ENCODE results near the gene RAMAC. TPM values are rescaled to one million over a fixed set of nuclear protein-coding genes. Genes with fewer than 3 reads are reported as not detected.

Gene RAMAC
- total RNA-seq, 2 donors from 2014 or later: 37.3 to 40.8 TPM

DNA sequence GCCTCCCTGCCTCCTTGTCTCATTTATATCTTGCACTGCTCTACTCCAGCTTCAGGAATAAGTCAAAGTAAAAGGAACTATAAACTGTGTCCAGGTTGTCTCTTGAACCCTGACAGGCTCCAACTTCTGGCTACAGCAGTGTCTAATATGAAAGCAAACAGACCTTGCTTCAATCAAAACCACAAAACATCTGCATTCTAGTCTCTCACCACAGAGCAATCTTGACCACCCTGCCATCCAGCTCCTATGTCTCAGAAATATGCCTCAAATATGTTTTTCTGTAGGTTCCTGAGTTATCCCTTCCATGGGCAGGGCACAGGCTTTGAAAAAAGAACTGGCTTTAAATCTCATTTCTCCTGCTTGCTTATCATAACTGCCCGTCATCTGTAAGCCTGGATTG lies 13.0 kb upstream of the RAMAC start:
- no peaks in the 10 kb centered on the region for H3K27me3 ChIP-seq (ENCODE audit: control insufficient read depth, insufficient read depth, low read length, poor library complexity, severe bottlenecking)
- H3K4me3 ChIP-seq (ENCODE audit: low read length): no peak overlapping the region
- no peak for DNase-seq
- H3K36me3 Mint-ChIP-seq (ENCODE audit: low read depth): no peaks in the 10 kb centered on the region
- H3K4me3 Mint-ChIP-seq: no peak overlapping the region
- TF ChIP-seq, protein P1, sequence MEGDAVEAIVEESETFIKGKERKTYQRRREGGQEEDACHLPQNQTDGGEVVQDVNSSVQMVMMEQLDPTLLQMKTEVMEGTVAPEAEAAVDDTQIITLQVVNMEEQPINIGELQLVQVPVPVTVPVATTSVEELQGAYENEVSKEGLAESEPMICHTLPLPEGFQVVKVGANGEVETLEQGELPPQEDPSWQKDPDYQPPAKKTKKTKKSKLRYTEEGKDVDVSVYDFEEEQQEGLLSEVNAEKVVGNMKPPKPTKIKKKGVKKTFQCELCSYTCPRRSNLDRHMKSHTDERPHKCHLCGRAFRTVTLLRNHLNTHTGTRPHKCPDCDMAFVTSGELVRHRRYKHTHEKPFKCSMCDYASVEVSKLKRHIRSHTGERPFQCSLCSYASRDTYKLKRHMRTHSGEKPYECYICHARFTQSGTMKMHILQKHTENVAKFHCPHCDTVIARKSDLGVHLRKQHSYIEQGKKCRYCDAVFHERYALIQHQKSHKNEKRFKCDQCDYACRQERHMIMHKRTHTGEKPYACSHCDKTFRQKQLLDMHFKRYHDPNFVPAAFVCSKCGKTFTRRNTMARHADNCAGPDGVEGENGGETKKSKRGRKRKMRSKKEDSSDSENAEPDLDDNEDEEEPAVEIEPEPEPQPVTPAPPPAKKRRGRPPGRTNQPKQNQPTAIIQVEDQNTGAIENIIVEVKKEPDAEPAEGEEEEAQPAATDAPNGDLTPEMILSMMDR (conservative IDR thresholded peaks at IDR 0.05): no peak
- H3K27ac Mint-ChIP-seq: no peak overlapping the region
- H3K9ac ChIP-seq (ENCODE audit: extremely low read depth, low read length, poor library complexity, severe bottlenecking): no peak overlapping the region
- H3K27me3 Mint-ChIP-seq (ENCODE audit: insufficient read depth): peaks cover 2% of the 10 kb centered on the region
- H3K27ac ChIP-seq (ENCODE audit: low read depth, low read length): no peak overlapping the region
- H3K9me3 Mint-ChIP-seq: no peaks in the 10 kb centered on the region
- H3K9me3 ChIP-seq (ENCODE audit: control insufficient read depth, low read length): no peaks in the 10 kb centered on the region
- WGBS, 2 experiments (ENCODE audit: insufficient coverage in 1 of 2, insufficient read length in 1 of 2): 88% methylated on average over 1 of the region's 1 CpG; no CpG with 5 or more reads in 1 of the 2 experiments
- H3K4me1 ChIP-seq (ENCODE audit: control insufficient read depth, insufficient read depth, low read length): no peaks in the 10 kb centered on the region
- peaks cover 3% of the 10 kb centered on the region for H3K4me1 Mint-ChIP-seq
- no peaks in the 10 kb centered on the region for H3K36me3 ChIP-seq (ENCODE audit: control insufficient read depth, insufficient read depth, low read length)

GRCh38 chr15:82977076-82977475 lies 8.9 kb upstream of the RAMAC start:
- H3K27me3 ChIP-seq (ENCODE audit: control insufficient read depth, insufficient read depth, low read length, poor library complexity, severe bottlenecking): no peaks in the 10 kb centered on the region
- DNase-seq: no peak
- H3K36me3 Mint-ChIP-seq (ENCODE audit: low read depth): peaks cover 4% of the 10 kb centered on the region
- no peak overlapping the region for H3K4me3 Mint-ChIP-seq
- TF ChIP-seq, protein P1 (conservative IDR thresholded peaks at IDR 0.05): no peak
- no peaks in the 10 kb centered on the region for H3K36me3 ChIP-seq (ENCODE audit: control insufficient read depth, insufficient read depth, low read length)
- no peak overlapping the region for H3K4me3 ChIP-seq (ENCODE audit: low read length)
- no peak overlapping the region for H3K9ac ChIP-seq (ENCODE audit: extremely low read depth, low read length, poor library complexity, severe bottlenecking)
- no peak overlapping the region for H3K27ac Mint-ChIP-seq
- WGBS, 2 experiments (ENCODE audit: insufficient coverage in 1 of 2, insufficient read length in 1 of 2): 90 to 96% methylated on average over 1 of the region's 1 CpG
- no peaks in the 10 kb centered on the region for H3K9me3 ChIP-seq (ENCODE audit: control insufficient read depth, low read length)
- peaks cover 4% of the 10 kb centered on the region for H3K27me3 Mint-ChIP-seq (ENCODE audit: insufficient read depth)
- H3K4me1 ChIP-seq (ENCODE audit: control insufficient read depth, insufficient read depth, low read length): no peaks in the 10 kb centered on the region
- H3K4me1 Mint-ChIP-seq: no peaks in the 10 kb centered on the region
- H3K9me3 Mint-ChIP-seq: no peaks in the 10 kb centered on the region
- no peak overlapping the region for H3K27ac ChIP-seq (ENCODE audit: low read depth, low read length)

GRCh38 chr15:82978438-82978837 lies 7.6 kb upstream of the RAMAC start:
- WGBS, 2 experiments (ENCODE audit: insufficient coverage in 1 of 2, insufficient read length in 1 of 2): 97% methylated on average over 5 of the region's 5 CpGs
- Histone ChIP-seq H3K9me3 (ENCODE audit: control insufficient read depth, low read length) (no peaks in the 10 kb centered on the region), H3K4me3 (ENCODE audit: low read length) (no peak overlapping the region), H3K4me1 (ENCODE audit: control insufficient read depth, insufficient read depth, low read length) (no peaks in the 10 kb centered on the region), H3K36me3 (ENCODE audit: control insufficient read depth, insufficient read depth, low read length) (no peaks in the 10 kb centered on the region), H3K27ac (ENCODE audit: low read depth, low read length) (no peak overlapping the region), H3K9ac (ENCODE audit: extremely low read depth, low read length, poor library complexity, severe bottlenecking) (no peak overlapping the region), H3K27me3 (ENCODE audit: control insufficient read depth, insufficient read depth, low read length, poor library complexity, severe bottlenecking) (no peaks in the 10 kb centered on the region)
- Mint-ChIP-seq H3K27ac (no peak overlapping the region), H3K9me3 (no peaks in the 10 kb centered on the region), H3K4me1 (no peaks in the 10 kb centered on the region), H3K36me3 (ENCODE audit: low read depth) (peaks cover 4% of the 10 kb centered on the region), H3K4me3 (no peak overlapping the region), H3K27me3 (ENCODE audit: insufficient read depth) (peaks cover 4% of the 10 kb centered on the region)
- TF ChIP-seq, protein P1 (conservative IDR thresholded peaks at IDR 0.05): no peak
- no peak for DNase-seq

All from endodermal cell (in vitro differentiated cells).